Tibial nerve (tissue), 4 donors: ENCODE measurements around the gene TRIM10. TPM values are rescaled to one million over a fixed set of nuclear protein-coding genes. Genes with fewer than 3 reads are reported as not detected.

ENCODE experiments used
- DNase-seq, 2 donors: peaks; one replicate each; pipeline ENCODE4 v3.0.0-alpha.2; 2019; ENCODE audit warnings: low spot score in 2 of 2
- H3K27ac ChIP-seq, 4 donors: fragments of 200-600 bp; sonication (generic) in 3 of 4; one replicate each; pipeline ENCODE4 v1.5.1; 2017 to 2019; ENCODE audit warnings: mild to moderate bottlenecking in 1 of 4
- H3K27me3 ChIP-seq, 2 donors: fragments of 200-600 bp; sonication (generic) in 1 of 2; one replicate each; pipeline versions ENCODE4 v1.5.1 to v1.6.0; 2017 to 2019
- H3K36me3 ChIP-seq, 3 donors: fragments of 200-600 bp; sonication (generic); one replicate each; pipeline ENCODE4 v1.5.1; 2018 to 2019
- H3K4me1 ChIP-seq, 4 donors: fragments of 200-600 bp; sonication (generic) in 3 of 4; one replicate each; pipeline ENCODE4 v1.5.1; 2017 to 2019
- H3K4me3 ChIP-seq, 4 donors: fragments of 200-600 bp; sonication (generic) in 3 of 4; one replicate each; pipeline ENCODE4 v1.5.1; 2017 to 2019; ENCODE audit warnings: mild to moderate bottlenecking in 1 of 4, moderate library complexity in 1 of 4
- H3K9me3 ChIP-seq, 4 donors: fragments of 200-600 bp; sonication (generic) in 3 of 4; one replicate each; pipeline ENCODE4 v1.5.1; 2017 to 2019
- CTCF ChIP-seq, 5 experiments: fragments of 200-600 bp in 3 of 5; fragments of 450-650 bp in 2 of 5; sonication (generic) in 3 of 5; IDR thresholded peaks; one replicate each; pipeline ENCODE4 v1.5.1; 2016 to 2019; ENCODE audit warnings: antibody characterized with exemption in 5 of 5, mild to moderate bottlenecking in 3 of 5, moderate library complexity in 2 of 5
- EP300 ChIP-seq, 2 donors: sonication (generic); formaldehyde crosslinking; IDR thresholded peaks; one replicate each; pipeline ENCODE4 v1.6.1; 2017; ENCODE audit warnings: antibody characterized with exemption in 2 of 2, mild to moderate bottlenecking in 1 of 2
- POLR2A ChIP-seq, 2 donors: fragments of 450-650 bp; IDR thresholded peaks; one replicate each; pipeline ENCODE4 v1.6.1; 2017; ENCODE audit warnings: antibody characterized with exemption in 2 of 2, mild to moderate bottlenecking in 2 of 2, moderate library complexity in 2 of 2
- WGBS, 2 donors: methylation state at CpG; one replicate each; pipeline ENCODE4 v1.1.5; 2018; 5-methylcytosine and 5-hydroxymethylcytosine counted together
- total RNA-seq, 4 donors: library from RNA; depleted of rRNA; stranded (reverse); fragments of >200 nt; gene quantifications; one replicate each; pipeline ENCODE4 v1.1.0, GENCODE V29; 2016

TRIM10 gene
- total RNA-seq, 4 donors from 2014 or later = not detected

GRCh38 chr6:30195951-30196350 is 34.9 kb upstream of the TRIM10 start:
- Histone ChIP-seq H3K9me3 (no peaks in the 10 kb centered on the region), H3K27me3 (no peaks in the 10 kb centered on the region), H3K36me3 (peaks cover 0 to 90% (median 33%) of the 10 kb centered on the region in 3 donors), H3K4me3 (no peak overlapping the region), H3K4me1 (peaks cover 0 to 7% (median 2%) of the 10 kb centered on the region in 4 donors), H3K27ac (no peak overlapping the region)
- DNase-seq = no peak
- 87 to 100% methylated on average over 1 of the region's 1 CpG for WGBS, 2 donors
- TF ChIP-seq EP300 (IDR thresholded peaks at IDR 0.05) (no peak), POLR2A (IDR thresholded peaks at IDR 0.05) (no peak), CTCF (IDR thresholded peaks at IDR 0.05) (no peak)

- Histone ChIP-seq H3K4me3 (no peak overlapping the region), H3K36me3 (peaks cover 0 to 91% (median 41%) of the 10 kb centered on the region in 3 donors), H3K9me3 (no peaks in the 10 kb centered on the region), H3K27ac (no peak overlapping the region), H3K4me1 (peaks cover 0 to under 1% (median 0%) of the 10 kb centered on the region in 4 donors), H3K27me3 (no peaks in the 10 kb centered on the region)
- WGBS, 2 donors = 78 to 83% methylated on average over 8 of the region's 8 CpGs
- no peak for DNase-seq
- TF ChIP-seq POLR2A (IDR thresholded peaks at IDR 0.05) = no peak
- TF ChIP-seq CTCF (IDR thresholded peaks at IDR 0.05) = no peak
- TF ChIP-seq EP300 (IDR thresholded peaks at IDR 0.05) = no peak
Observed at GRCh38 chr6:30194797-30195690, 34.0 kb upstream of the TRIM10 start.

- Histone ChIP-seq H3K4me3 (no peak overlapping the region), H3K9me3 (no peaks in the 10 kb centered on the region), H3K27me3 (no peaks in the 10 kb centered on the region), H3K4me1 (no peaks in the 10 kb centered on the region), H3K36me3 (peaks cover 0 to 92% (median 45%) of the 10 kb centered on the region in 3 donors), H3K27ac (no peak overlapping the region)
- TF ChIP-seq CTCF (IDR thresholded peaks at IDR 0.05) (no peak), EP300 (IDR thresholded peaks at IDR 0.05) (no peak), POLR2A (IDR thresholded peaks at IDR 0.05) (no peak)
- DNase-seq = no peak
- WGBS, 2 donors = 92% methylated on average over 7 of the region's 7 CpGs
Observed at GRCh38 chr6:30192076-30192475, 31.1 kb upstream of the TRIM10 start.

- H3K27me3 ChIP-seq = no peaks in the 10 kb centered on the region
- H3K27ac ChIP-seq = no peak overlapping the region
- TF ChIP-seq POLR2A (IDR thresholded peaks at IDR 0.05) = no peak
- no peak for TF ChIP-seq EP300 (IDR thresholded peaks at IDR 0.05)
- TF ChIP-seq CTCF (IDR thresholded peaks at IDR 0.05) = no peak
- 96 to 100% methylated on average over 5 of the region's 5 CpGs for WGBS, 2 donors
- H3K36me3 ChIP-seq = peaks cover 0 to 85% (median 23%) of the 10 kb centered on the region in 3 donors
- no peaks in the 10 kb centered on the region for H3K4me1 ChIP-seq
- DNase-seq = no peak
- H3K9me3 ChIP-seq = no peaks in the 10 kb centered on the region
- H3K4me3 ChIP-seq = no peak overlapping the region
Observed at GRCh38 chr6:30188541-30188940, 27.5 kb upstream of the TRIM10 start.

- TF ChIP-seq EP300 (IDR thresholded peaks at IDR 0.05) = no peak
- TF ChIP-seq POLR2A (IDR thresholded peaks at IDR 0.05) = no peak
- TF ChIP-seq CTCF (IDR thresholded peaks at IDR 0.05) = no peak
- H3K27me3 ChIP-seq = no peaks in the 10 kb centered on the region
- WGBS, 2 donors = 89 to 92% methylated on average over 20 of the region's 20 CpGs
- no peaks in the 10 kb centered on the region for H3K4me1 ChIP-seq
- no peak for DNase-seq
- no peak overlapping the region for H3K27ac ChIP-seq
- H3K9me3 ChIP-seq = no peaks in the 10 kb centered on the region
- peaks cover 0 to 64% (median 23%) of the 10 kb centered on the region in 3 donors for H3K36me3 ChIP-seq
- H3K4me3 ChIP-seq = no peak overlapping the region
Observed at GRCh38 chr6:30185846-30186484, 25.0 kb upstream of the TRIM10 start.
